NOMO-1 (cell line): ENCODE data around the gene BLTP2.
A peak's percentile ranks its signal among the peaks of the same experiment; 100 is the strongest.
"Not testable (repeated sequence)": the region's sequence is repeated elsewhere in the genome, so short reads cannot be mapped to it uniquely, and the experiment has no call there.

ENCODE experiments used
- DNase-seq, 2 experiments: peaks; one replicate each; lab custom pipeline; 2025; ENCODE audit not compliant: unreplicated experiment in 2 of 2; lab: John Stamatoyannopoulos, UW

BLTP2 gene

DNA sequence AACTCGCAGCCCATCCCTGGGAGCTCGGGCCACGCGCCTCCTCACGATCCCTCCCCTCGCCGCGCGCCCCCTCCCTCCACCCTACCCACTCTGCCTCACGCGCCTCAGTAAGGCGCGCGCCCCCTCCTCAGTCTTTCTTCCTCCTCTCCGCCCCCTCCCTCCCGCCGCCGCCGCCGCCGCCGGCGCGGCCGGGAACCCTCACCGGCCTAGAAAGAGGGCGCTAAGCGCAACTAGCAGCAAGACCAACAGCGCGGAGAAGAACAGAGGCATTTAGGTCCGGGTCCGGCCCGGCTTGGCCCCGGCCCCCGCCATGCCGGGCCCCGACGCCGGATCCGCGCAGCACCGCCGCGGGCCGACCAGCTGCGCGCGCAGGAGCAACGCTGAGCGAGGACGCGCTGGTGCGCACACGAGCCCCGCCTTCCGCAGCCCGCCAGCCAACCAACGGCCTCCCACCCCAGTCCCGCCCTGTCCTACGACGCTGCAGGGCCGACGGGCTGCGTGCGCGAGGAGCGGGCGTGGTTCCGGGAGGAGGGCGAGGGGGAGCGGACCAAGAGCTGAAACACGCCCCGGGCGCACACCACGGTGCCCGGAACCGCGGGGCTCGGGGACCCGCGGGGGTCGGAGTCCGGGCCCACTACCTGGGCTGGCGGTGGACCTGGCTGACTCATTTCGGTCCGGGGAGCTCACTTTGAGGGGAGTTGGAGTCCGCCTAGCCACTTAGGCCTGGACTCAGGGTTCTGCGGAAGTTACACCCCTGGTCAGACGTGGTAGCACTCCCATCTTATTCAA, at the start of gene BLTP2:
TSS of gene BLTP2 (minus strand) at position 372 of the 789 bp plus-strand sequence. CDS start at position 270, 102 bp downstream.
- DNase-seq, result peak; percentile 94 to 97

DNA sequence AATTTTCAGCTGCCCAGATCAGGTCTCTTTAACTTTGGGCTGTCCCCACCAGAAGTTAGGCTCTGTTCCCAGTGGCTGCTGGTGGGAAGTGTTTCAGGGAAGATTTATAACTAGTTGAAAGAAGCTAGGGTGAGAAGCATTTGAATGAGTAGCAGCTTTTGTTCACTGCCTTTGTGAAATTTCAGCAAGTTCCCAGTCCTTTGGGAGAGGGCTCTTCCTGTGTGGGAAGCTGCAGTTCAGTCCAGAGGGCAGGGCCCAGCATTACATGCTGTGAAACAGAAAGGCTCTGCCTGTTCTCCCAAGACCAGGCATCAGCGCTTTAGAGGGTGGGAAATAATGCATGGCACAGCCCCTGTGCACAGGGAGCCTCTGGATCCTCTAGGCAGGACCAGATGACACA, 48.9 kb upstream of the BLTP2 start:
- DNase-seq, result no peak

DNA sequence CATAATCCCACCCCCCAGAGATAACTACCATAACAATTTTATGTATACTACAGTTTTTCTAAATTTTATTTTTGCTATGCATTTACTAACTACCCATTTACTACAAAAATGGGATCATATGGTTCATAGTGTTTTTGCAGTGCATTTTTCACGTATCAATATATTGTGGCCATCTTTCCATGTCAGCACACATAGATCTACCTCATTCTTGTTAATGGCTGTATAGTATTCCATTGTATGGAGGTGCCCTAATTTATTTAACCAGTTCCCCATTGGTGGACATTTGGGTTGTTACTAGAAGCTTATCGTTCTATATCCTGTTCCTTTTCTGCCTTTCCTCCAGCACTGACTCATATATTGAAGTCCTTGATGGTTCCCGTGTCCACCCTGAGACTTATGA, 44.1 kb upstream of the BLTP2 start:
- DNase-seq, result no peak

DNA sequence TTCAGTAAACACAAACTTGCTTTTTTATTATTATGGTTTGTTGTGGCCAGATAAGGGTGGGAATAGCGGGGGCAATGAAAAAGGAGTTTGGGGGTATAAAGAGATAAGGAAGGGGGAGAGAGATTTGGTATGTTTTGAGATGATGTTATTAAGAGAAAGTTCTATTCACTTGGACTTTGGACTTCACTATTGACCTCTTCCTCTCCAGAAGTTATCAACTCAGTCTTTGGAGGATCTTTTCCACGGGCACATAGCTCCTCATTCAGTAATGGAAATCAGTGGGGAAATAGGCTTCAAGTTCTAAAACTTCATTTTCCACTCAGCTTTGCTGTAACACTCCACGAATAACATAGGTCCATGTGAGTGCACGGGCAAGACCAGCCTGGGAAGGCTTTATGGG, 43.5 kb upstream of the BLTP2 start:
- no peak for DNase-seq

DNA sequence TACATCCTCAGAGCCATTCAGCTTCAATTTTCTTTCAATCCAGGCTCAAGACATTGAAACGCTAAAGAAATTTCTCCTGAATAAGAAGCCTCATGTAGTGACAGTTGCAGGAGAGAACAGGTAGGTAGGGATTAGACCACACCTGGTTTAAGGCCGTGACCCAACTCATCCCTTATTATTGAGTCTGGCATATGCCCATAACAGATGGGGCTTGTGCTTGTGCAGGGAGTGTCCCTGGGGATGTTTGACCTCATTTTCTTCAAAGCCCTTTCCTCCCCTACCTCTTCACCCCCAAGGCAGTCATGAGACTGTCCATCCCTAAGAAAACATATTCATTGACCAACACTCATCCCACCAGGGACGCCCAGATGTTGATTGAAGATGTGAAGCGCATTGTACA, 41.3 kb upstream of the BLTP2 start:
- DNase-seq, result no peak

DNA sequence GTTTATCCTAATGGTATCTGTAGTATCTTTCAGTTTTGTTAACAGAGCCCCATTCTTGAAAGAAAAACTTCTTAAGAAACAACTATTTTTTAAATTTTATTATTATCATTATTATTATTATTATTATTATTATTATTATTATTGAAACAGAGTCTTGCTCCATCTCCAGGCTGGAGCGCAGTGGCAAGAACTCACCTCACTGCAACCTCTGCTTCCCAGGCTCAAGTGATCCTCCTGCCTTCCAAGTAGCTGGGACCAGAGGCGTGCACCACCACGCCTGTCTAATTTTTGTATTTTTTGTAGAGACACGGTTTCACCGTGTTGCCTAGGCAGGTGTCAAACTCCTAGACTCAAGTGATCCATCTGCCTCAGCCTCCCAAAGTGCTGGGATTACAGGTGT, 40.4 kb upstream of the BLTP2 start:
- DNase-seq, result no peak

DNA sequence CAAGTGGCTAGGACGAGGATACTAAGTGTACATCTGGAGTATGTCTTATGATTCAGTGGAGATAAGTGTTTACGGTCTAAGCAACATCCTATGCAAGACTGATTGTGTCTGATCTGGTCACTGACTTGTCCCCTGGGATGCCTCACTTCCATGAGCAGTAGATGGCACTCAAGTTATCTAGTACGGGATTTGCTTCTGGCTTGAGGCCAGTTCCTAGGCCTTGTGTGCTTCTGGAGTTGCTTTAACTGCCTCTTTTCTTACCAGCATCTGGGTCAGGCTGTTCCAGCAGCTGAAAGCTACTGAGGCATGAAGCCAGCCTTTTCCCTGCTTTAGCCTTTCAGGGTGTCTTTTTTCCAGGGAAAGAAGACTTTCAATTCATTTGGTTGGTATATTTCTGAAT, 40.0 kb upstream of the BLTP2 start:
- DNase-seq, result no peak

DNA sequence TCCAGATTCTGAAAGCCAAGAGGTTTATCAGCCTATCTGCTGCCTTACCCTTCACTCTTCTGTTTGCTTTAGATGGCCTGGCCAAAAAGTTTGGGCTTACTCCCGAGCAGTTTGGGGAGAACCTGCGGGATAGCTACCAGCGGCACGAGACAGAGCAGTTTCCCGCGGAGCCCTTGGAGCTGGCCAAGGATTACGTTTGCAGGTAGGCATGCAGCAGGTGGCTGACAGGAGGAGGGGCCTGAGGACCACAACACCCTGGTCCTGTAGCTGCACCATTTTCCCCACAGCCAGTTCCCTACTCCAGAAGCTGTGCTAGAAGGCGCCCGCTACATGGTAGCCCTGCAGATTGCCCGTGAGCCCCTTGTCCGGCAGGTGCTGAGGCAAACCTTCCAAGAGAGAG, 37.7 kb upstream of the BLTP2 start:
- no peak for DNase-seq

DNA sequence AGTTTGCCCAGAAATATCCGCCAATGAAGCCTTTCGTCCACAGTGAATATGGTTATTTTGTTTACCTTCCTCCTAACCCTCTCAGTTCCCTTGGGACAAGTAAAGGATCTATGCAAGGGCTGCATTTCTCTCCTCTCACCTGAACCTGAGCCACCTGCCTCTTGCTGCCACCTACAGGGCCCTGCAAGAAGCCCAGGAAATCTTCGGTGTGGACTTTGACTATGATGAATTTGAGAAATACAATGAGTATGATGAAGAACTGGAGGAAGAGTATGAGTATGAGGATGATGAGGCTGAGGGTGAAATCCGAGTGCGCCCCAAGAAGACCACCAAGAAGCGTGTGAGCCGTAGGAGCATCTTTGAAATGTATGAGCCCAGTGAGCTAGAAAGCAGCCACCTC, 31.0 kb upstream of the BLTP2 start:
- DNase-seq, result no peak

DNA sequence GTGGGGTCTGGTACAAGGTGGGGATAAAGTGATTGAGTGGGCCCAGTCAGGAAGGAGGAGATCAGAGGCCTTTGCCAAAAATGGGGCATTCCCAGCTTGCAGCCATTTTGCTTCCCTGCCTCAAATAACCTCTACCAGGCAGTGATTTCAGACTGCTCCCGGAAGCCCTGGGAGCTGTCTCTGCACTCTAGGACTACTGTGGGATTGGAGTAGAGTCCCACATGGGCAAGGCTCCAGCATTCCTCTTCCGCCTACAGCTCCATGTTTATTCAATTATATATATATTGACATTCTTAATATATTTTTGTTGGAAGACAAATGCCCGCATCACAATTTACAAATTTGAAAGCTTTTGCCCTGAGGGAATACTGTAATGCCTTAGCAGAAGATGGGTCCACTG, 30.5 kb upstream of the BLTP2 start:
- no peak for DNase-seq

DNA sequence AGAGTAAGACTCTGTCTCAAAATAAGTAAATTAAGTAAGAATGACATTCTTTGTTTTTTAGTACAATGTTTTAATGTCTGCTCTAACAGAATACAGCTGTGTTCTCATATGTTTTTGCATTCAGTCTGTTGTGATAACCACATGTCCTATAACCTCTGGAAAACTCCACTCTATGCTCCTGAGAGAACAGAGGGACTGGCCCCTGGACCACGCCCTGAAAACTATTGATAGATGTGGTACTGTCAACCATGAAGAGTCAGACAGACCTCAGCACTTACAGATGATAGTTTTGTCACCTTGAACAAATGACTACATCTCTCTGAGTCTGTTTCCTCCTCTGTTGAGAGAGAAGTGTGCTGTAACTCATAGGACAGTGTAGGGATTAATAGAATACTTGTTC, 25.0 kb upstream of the BLTP2 start:
- DNase-seq, result no peak

DNA sequence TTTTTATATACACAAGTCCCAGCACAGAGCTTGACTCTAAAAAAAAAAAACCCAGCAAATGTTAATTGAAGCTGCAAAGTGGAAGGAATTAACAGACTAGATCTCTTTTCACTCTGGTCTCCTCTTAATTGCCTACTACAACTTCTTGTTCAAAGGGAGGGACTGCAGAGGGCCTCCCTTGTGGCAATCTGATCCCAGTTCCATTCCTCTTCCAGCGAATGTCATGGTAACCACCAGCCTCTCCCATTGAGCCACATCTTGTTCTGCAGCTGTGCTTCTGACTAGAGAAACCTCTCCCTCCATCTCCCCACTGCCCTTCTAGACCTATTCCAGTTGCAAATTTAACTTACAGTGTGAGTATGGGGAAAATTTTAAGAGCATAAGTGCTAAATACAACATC, 22.9 kb upstream of the BLTP2 start:
- DNase-seq, result no peak

DNA sequence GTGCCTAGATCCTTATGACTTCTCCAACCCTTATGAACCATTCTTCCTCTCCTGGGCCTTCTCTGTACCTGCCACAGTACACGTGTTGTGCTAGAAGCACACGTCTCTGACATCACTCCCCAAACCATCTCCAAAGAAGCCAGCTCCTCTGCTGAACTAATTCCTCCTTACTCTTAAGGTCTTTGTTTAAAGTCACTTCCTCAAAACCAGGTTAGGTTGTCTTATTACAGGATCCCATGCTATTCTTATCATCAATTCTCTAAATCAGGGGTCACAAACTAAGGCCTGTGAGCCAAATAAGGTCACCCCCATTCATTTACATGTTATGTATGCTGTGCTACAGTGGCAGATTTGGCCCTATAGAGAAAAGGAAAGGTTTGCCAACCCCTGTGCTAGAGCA, 21.0 kb upstream of the BLTP2 start:
- no peak for DNase-seq

DNA sequence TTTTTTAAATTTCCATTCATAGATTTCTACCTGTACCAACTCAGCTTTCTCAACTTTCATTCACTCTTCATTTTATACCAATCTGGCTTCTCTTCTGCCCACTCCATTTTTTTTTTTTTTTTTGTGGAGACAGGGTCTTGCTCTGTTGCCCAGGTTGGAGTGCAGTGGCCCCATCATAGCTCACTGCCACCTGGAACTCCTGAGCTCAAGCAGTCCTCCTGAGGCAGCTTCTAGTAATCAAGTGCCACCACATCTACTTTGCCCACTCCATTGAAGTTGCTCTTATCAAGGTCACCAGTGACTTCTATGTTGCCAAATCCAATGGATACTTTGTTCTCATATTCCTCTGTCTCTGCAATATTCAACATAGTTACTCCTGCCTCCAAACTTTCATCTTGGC, 18.8 kb upstream of the BLTP2 start:
- no peak for DNase-seq

DNA sequence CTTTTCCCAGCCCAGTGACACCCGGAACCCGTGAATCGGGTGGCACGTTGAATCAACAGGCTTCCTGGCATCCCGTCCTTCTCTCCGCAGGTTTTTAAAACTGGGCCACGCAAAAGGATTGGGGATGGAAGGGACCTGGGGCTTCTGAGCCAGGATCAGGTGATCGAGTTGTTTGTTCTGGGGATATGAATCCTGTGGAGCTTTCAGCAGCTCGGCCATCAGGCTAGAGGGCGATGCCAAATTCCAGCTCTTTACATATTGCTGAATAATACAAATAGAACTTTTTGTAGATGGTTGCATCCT, 17.5 kb upstream of the BLTP2 start:
- DNase-seq, result no peak

DNA sequence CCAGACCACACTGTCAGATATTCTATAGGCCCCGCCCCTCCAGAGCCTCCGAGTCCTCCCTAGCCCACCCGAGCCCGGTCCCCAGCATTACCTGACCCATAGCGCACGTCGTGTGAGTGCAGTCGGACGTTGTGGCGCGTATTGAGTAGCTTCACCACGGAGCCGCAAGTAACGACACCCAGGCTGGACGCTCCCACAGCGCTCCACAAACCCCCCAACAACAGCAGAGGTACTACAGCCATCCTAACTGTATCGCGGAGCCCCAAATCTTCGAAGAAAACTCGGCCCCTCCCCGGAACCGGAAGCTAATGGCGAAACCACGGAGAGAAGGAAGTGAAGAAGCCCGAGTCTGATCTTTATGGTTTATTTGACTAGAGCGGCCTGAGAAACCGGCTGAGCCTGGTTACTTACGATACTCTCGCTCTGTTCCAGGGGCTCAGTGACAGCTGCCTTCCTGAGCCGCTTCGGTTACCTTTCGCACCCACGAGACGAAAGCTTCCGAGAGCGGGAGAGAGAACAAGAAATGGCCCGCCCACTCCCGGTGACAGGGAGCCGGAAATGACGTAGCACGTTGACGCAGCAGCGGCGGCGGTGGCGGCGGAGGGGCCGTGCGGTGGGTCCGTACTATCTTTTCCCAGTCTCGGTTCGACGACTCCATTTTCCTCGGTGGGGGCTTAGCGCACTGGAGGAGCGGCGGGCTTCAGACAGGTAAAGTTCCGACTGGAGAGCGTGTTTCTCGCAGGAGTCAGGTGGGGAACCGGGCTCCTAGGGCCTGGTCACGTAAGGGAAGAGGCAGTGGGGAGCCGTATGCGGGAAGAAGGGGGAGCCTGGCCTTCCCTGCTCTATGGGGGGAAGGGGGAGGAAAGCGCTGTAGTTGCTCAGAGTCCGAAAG, 16.9 kb upstream of the BLTP2 start, which contains the start of the genes SDF2 and SUPT6H:
TSS of gene SDF2 (minus strand) at position 272 of the 892 bp plus-strand sequence. CDS start at position 242, 30 bp downstream.
TSS of gene SUPT6H (plus strand) at position 571 of the 892 bp plus-strand sequence. CDS start 11,197 bp downstream, outside the sequence.
- peak; percentile 87 to 89 for DNase-seq

DNA sequence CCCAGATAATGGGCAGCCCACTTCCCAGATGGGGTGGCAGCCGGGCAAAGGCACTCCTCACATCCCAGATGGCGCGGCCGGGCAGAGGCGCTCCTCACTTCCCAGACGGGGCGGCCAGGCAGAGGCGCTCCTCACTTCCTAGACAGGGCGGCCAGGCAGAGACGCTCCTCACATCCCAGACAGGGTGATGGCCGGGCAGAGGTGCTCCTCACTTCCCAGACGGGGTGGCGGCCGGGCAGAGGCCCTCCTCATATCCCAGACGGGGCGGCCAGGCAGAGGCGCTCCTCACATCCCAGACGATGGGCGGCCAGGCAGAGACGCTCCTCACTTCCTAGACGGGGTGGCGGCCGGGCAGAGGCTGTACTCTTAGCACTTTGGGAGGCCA, 14.5 kb upstream of the BLTP2 start:
- DNase-seq, result not testable (repeated sequence)

DNA sequence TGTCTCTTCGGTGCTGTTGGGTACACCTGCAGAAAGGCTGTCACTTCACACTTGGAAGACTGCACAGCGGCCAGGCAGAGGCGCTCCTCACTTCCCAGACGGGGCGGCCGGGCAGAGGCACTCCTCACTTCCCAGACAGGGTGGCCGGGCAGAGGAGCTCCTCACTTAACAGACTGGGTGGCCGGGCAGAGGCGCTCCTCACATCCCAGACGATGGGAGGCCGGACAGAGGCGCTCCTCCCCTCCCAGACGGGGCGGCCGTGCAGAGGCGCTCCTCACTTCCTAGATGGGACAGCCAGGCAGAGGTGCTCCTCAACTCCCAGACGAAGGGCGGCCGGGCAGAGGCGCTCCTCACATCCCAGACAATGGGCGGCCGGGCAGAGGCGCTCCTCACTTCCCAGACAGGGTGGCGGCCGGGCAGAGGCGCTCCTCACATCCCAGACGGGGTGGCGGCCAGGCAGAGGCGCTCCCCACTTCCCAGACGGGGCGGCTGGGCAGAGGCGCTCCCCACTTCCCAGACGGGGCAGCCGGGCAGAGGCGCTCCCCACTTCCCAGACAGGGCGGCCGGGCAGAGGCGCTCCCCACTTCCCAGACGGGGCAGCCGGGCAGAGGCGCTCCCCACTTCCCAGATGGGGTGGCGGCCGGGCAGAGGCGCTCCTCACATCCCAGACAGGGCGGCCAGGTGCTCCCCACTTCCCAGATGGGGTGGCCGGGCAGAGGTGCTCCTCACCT, 14.0 kb upstream of the BLTP2 start:
- not testable (repeated sequence) for DNase-seq

DNA sequence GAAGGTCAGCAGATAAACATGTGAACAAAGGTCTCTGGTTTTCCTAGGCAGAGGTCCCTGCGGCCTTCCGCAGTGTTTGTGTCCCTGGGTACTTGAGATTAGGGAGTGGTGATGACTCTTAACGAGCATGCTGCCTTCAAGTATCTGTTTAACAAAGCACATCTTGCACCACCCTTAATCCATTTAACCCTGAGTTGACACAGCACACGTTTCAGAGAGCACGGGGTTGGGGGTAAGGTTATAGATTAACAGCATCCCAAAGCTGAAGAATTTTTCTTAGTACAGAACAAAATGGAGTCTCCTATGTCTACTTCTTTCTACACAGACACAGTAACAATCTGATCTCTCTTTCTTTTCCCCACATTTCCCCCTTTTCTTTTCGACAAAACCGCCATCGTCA, 13.4 kb upstream of the BLTP2 start:
- not testable (repeated sequence) for DNase-seq

DNA sequence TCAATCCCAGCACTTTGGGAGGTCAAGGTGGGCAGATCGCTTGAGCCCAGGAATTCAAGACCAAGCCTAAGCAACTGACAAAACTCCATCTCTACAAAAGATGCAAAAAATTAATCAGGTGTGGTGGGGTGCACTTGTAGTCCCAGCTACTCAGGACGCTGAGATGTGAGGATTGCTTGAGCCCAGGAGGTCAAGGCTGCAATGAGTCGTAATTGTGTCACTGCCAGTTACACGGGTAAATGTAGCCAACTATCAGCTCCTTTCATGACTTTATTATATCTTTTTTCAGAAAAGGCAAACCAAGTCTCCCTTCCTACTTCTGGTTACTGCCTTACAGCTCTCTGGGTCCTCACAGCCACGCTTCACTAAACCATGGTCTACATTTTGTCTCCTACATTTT, 12.8 kb upstream of the BLTP2 start:
- DNase-seq, result no peak

DNA sequence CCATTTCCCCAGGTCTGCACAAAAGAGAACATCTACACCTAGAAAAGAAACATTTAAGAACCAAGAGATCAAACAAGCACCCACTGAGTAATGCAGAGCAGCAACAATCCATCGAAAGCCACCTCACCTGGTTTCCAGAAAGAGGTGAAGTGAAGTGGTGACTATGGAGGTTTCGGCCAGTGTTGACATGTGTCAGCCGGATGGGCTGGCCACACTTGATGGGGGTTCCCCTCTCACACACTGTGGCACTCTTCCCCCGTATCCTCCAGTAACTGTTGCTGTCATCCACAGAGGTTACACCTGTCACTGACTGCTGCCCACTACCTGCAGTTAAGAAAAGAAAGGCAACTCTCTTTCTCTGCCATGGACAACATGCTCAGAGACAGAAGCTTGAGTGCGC, 10.2 kb upstream of the BLTP2 start:
- DNase-seq, result no peak
